HepG2 (cell line): Measurements from ENCODE around the gene CPNE2.

Experiments used
- ZNF329 ChIP-seq: sonication (generic); formaldehyde crosslinking; IDR thresholded peaks from 2 replicates; pipeline ENCODE4 v1.9.0; 2021; ENCODE audit warnings: low read depth, mild to moderate bottlenecking, missing genetic modification reagents
- TF ChIP-seq, protein P1 (sequence below): sonication (generic); formaldehyde crosslinking; IDR thresholded peaks from 2 replicates; pipeline ENCODE4 v1.9.0; 2021; ENCODE audit warnings: missing genetic modification reagents, borderline replicate concordance
- TF ChIP-seq, protein P2 (sequence below): fragments of 450-650 bp; IDR thresholded peaks from 2 replicates; pipeline ENCODE4 v1.6.1; 2017; ENCODE audit warnings: mild to moderate bottlenecking

GRCh38 chr16:57131351-57131970 lies 39.1 kb downstream of the CPNE2 start:
- TF ChIP-seq, protein P1, sequence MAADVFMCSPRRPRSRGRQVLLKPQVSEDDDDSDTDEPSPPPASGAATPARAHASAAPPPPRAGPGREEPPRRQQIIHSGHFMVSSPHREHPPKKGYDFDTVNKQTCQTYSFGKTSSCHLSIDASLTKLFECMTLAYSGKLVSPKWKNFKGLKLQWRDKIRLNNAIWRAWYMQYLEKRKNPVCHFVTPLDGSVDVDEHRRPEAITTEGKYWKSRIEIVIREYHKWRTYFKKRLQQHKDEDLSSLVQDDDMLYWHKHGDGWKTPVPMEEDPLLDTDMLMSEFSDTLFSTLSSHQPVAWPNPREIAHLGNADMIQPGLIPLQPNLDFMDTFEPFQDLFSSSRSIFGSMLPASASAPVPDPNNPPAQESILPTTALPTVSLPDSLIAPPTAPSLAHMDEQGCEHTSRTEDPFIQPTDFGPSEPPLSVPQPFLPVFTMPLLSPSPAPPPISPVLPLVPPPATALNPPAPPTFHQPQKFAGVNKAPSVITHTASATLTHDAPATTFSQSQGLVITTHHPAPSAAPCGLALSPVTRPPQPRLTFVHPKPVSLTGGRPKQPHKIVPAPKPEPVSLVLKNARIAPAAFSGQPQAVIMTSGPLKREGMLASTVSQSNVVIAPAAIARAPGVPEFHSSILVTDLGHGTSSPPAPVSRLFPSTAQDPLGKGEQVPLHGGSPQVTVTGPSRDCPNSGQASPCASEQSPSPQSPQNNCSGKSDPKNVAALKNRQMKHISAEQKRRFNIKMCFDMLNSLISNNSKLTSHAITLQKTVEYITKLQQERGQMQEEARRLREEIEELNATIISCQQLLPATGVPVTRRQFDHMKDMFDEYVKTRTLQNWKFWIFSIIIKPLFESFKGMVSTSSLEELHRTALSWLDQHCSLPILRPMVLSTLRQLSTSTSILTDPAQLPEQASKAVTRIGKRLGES, result no peak
- TF ChIP-seq, protein P2, sequence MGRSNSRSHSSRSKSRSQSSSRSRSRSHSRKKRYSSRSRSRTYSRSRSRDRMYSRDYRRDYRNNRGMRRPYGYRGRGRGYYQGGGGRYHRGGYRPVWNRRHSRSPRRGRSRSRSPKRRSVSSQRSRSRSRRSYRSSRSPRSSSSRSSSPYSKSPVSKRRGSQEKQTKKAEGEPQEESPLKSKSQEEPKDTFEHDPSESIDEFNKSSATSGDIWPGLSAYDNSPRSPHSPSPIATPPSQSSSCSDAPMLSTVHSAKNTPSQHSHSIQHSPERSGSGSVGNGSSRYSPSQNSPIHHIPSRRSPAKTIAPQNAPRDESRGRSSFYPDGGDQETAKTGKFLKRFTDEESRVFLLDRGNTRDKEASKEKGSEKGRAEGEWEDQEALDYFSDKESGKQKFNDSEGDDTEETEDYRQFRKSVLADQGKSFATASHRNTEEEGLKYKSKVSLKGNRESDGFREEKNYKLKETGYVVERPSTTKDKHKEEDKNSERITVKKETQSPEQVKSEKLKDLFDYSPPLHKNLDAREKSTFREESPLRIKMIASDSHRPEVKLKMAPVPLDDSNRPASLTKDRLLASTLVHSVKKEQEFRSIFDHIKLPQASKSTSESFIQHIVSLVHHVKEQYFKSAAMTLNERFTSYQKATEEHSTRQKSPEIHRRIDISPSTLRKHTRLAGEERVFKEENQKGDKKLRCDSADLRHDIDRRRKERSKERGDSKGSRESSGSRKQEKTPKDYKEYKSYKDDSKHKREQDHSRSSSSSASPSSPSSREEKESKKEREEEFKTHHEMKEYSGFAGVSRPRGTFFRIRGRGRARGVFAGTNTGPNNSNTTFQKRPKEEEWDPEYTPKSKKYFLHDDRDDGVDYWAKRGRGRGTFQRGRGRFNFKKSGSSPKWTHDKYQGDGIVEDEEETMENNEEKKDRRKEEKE, result no peak
- TF ChIP-seq ZNF329 (CRISPR knock-in tag), result no peak
